PC-3 (cell line): ENCODE measurements around the gene NRXN2. TPM values are rescaled to one million over a fixed set of nuclear protein-coding genes. Genes with fewer than 3 reads are reported as not detected.

ENCODE experiments used
- ATAC-seq: fragments of 200-7000 bp; cut with Tn5 transposase; 2 replicates; pipeline ENCODE4 v1.9.1; 2020; ENCODE audit warnings: mild to moderate bottlenecking, moderate library complexity
- BruUV-seq: library from RNA; stranded (reverse); fragments of 400-500 nt; replicated peaks from 2 replicates; lab custom pipeline; 2021; lab: Mats Ljungman, UMichigan
- CTCF ChIA-PET: fragments of 300-600 bp; sonication (Branson Sonifier 250); formaldehyde crosslinking; loops from one replicate; lab custom pipeline; 2022; ENCODE audit warnings: antibody characterized with exemption; lab: Charles Lee
- POLR2A ChIA-PET: fragments of 300-600 bp; sonication (Branson Sonifier 250); formaldehyde crosslinking; loops from one replicate; lab custom pipeline; 2022; ENCODE audit warnings: antibody characterized with exemption; ENCODE audit not compliant: unreplicated experiment; lab: Charles Lee
- DNase-seq: peaks from one replicate; pipeline ENCODE4 v3.0.0-alpha.2; 2015
- H2AFZ ChIP-seq: fragments of 300-600 bp; sonication (generic); 2 replicates; pipeline ENCODE4 v1.6.0; 2016; ENCODE audit warnings: antibody characterized with exemption, low read length
- H3F3A ChIP-seq: fragments of 300-600 bp; sonication (generic); one replicate; pipeline ENCODE4 v1.6.0; 2017; ENCODE audit warnings: antibody characterized with exemption, low read length, control low read depth, mild to moderate bottlenecking; ENCODE audit not compliant: unreplicated experiment
- H3K27ac ChIP-seq: fragments of 300-600 bp; sonication (generic); 2 replicates; pipeline ENCODE4 v1.5.1; 2016; ENCODE audit warnings: mild to moderate bottlenecking, low read length
- H3K27me3 ChIP-seq: fragments of 300-600 bp; sonication (generic); 2 replicates; pipeline ENCODE4 v1.6.1; 2016; ENCODE audit warnings: low read length, mixed read lengths
- H3K36me3 ChIP-seq: fragments of 300-600 bp; sonication (generic); 2 replicates; pipeline ENCODE4 v1.6.1; 2016; ENCODE audit warnings: low read depth, mixed run types, low read length, mixed read lengths
- H3K4me1 ChIP-seq: fragments of 300-600 bp; sonication (generic); 2 replicates; pipeline ENCODE4 v1.5.1; 2016; ENCODE audit warnings: low read length; ENCODE audit not compliant: insufficient read depth
- H3K4me2 ChIP-seq: fragments of 300-600 bp; sonication (generic); 2 replicates; pipeline ENCODE4 v1.6.0; 2016; ENCODE audit warnings: low read length
- H3K4me3 ChIP-seq: fragments of 300-600 bp; sonication (generic); 2 replicates; pipeline ENCODE4 v1.5.1; 2016; ENCODE audit warnings: mild to moderate bottlenecking, low read length, mixed read lengths
- H3K79me2 ChIP-seq: fragments of 300-600 bp; sonication (generic); 2 replicates; pipeline ENCODE4 v1.6.1; 2017; ENCODE audit warnings: low read length, mixed read lengths
- H3K9ac ChIP-seq: fragments of 300-600 bp; sonication (generic); 2 replicates; pipeline ENCODE4 v1.6.0; 2016; ENCODE audit warnings: mild to moderate bottlenecking, low read length
- H3K9me2 ChIP-seq: fragments of 300-600 bp; sonication (generic); replicated peaks from 2 replicates; pipeline ENCODE4 v1.6.1; 2016; ENCODE audit warnings: mixed run types, low read length, mixed read lengths
- H3K9me3 ChIP-seq: fragments of 300-600 bp; sonication (generic); 2 replicates; pipeline ENCODE4 v1.6.1; 2016; ENCODE audit warnings: low read length, mixed read lengths
- H4K20me1 ChIP-seq: fragments of 300-600 bp; sonication (generic); 2 replicates; pipeline ENCODE4 v1.6.1; 2016; ENCODE audit warnings: low read length, mixed read lengths
- CTCF ChIP-seq: fragments of 300-600 bp; sonication (generic); conservative IDR thresholded peaks from 2 replicates; pipeline ENCODE4 v1.5.1; 2017; ENCODE audit warnings: antibody characterized with exemption, low read depth, mild to moderate bottlenecking, low read length
- EZH2 ChIP-seq: fragments of 300-600 bp; sonication (generic); IDR thresholded peaks from one replicate; pipeline ENCODE4 v1.6.1; 2017; ENCODE audit warnings: antibody characterized with exemption, mild to moderate bottlenecking, low read length; ENCODE audit not compliant: unreplicated experiment
- EZH2phosphoT487 ChIP-seq: fragments of 300-600 bp; sonication (generic); IDR thresholded peaks from 2 replicates; pipeline ENCODE4 v1.6.1; 2018; ENCODE audit warnings: mild to moderate bottlenecking, antibody characterized with exemption, low read length, borderline replicate concordance
- intact Hi-C: fragments of 100-400 bp; cut with micrococcal nuclease; formaldehyde crosslinking; loops from 2 replicates; pipeline ENCODE4 v1.9.0; 2023
- total RNA-seq: library from RNA; depleted of rRNA; stranded (reverse); fragments of >200 nt; gene quantifications from 2 replicates; pipeline ENCODE4 v1.2.3, GENCODE V29; 2014

NRXN2 gene
- total RNA-seq, 1 experiment from 2014 or later = not detected

- Histone ChIP-seq H3K9me3 (peaks cover under 1% of the 10 kb centered on the region; the same call in 1 of the 2 replicates), H3K9me2 (no peaks in the 10 kb centered on the region), H3K9ac (no peak overlapping the region), H3K27ac (no peak overlapping the region), H3K27me3 (peaks cover 21% of the 10 kb centered on the region; the same call in 1 of the 2 replicates), H3K4me3 (no peak overlapping the region), H2AFZ (no peak overlapping the region; the same call in 1 of the 2 replicates), H3K79me2 (no peaks in the 10 kb centered on the region), H3K4me1 (peaks cover 13% of the 10 kb centered on the region), H3K4me2 (peak overlapping the region; percentile 1; the same call in 1 of the 2 replicates), H4K20me1 (no peaks in the 10 kb centered on the region), H3K36me3 (no peaks in the 10 kb centered on the region), H3F3A (no peaks in the 10 kb centered on the region)
- DNase-seq = peak; percentile 61
- no peak for ATAC-seq
- no TSS peak for BruUV-seq
- ChIA-PET CTCF (no interaction called here), POLR2A (no interaction called here)
- TF ChIP-seq CTCF = no peak
- TF ChIP-seq EZH2 = no peak
- TF ChIP-seq EZH2phosphoT487 = no peak
- intact Hi-C loops = no loop called here
Observed at GRCh38 chr11:64583296-64584262, 139.4 kb downstream of the NRXN2 start.

- H3K4me1 ChIP-seq = peaks cover 13% of the 10 kb centered on the region
- H3K79me2 ChIP-seq = no peaks in the 10 kb centered on the region
- H3K9me3 ChIP-seq = no peaks in the 10 kb centered on the region
- H3K4me3 ChIP-seq = no peak overlapping the region
- no peak for DNase-seq
- CTCF ChIA-PET = no interaction called here
- H3K9ac ChIP-seq = no peak overlapping the region
- H3K27me3 ChIP-seq = peaks cover 24% of the 10 kb centered on the region; the same call in 1 of the 2 replicates
- peak overlapping the region; percentile 1; the same call in 1 of the 2 replicates for H3K4me2 ChIP-seq
- POLR2A ChIA-PET = no interaction called here
- H2AFZ ChIP-seq = no peak overlapping the region
- ATAC-seq = no peak
- no peak overlapping the region for H3K27ac ChIP-seq
- H3K36me3 ChIP-seq = no peaks in the 10 kb centered on the region
- no peaks in the 10 kb centered on the region for H3F3A ChIP-seq
- H4K20me1 ChIP-seq = no peaks in the 10 kb centered on the region
- no peaks in the 10 kb centered on the region for H3K9me2 ChIP-seq
- no TSS peak for BruUV-seq
- intact Hi-C loops = no loop called here
- TF ChIP-seq CTCF (no peak), EZH2phosphoT487 (no peak), EZH2 (no peak)
Observed at GRCh38 chr11:64582885-64583284, 140.1 kb downstream of the NRXN2 start.
